AG08395 (cell line): Measurements from ENCODE around the gene NME8.

Experiments
- DNase-seq: peaks from one replicate; pipeline ENCODE4 v3.0.0; 2012; ENCODE audit warnings: mixed read lengths, low spot score

The NME8 gene

DNA sequence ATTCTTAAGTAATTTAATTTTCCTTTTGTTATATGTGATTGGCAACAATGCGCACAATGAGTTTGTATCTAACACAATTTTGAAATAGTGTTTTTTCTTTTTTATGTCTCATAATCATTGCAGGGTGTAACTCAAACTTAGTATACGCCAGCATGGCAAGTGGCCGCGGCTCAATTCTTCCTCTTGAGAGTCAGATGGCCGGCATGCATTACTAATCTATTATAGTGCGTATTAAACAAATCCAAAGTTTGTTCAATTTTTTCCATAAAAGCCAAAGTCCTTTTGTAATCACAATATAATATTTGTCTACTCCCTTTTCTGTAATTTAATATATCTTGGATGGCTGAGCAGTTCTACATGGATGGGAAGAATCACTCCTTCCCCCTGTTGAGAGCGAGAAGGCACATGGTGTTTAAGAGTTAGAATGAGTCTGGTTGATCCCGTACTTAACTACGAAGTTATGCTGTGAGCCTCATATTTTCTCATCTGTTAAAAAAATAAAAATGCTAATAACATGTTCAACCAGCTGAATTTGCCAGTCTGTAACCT is 84.7 kb downstream of the NME8 start:
- no peak for DNase-seq

DNA sequence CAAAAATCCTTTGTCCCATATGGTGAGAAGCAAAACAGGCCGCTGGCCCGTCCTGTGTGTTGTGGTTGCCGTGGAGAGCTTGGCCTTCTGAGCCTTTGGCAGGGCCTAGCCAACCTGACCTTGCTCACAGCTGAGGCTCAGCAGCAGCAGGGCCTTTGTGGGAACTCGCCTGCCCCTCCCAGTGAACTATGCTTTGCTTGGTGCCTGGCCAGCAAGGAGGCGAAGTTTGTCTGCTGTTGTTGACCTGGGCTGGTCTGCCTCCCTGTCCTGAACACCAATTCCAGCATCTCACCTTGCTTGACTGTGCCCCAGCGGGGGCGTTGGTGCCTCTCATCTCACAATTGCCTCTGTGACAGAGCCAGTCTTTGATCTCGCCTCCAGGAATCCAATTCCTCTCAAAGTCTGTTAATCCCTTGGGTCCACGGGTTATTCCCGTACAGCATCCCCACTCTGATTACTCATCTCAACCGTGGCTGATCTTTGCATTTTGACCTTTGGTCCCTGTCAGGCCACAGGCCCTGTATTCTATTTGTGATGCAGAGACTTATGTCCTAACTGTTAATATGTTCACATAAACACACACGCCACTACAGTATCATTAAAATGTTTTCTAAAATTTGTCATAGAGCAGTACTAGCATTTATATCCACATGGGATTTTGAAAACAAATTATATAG is 94.7 kb downstream of the NME8 start:
- no peak for DNase-seq

DNA sequence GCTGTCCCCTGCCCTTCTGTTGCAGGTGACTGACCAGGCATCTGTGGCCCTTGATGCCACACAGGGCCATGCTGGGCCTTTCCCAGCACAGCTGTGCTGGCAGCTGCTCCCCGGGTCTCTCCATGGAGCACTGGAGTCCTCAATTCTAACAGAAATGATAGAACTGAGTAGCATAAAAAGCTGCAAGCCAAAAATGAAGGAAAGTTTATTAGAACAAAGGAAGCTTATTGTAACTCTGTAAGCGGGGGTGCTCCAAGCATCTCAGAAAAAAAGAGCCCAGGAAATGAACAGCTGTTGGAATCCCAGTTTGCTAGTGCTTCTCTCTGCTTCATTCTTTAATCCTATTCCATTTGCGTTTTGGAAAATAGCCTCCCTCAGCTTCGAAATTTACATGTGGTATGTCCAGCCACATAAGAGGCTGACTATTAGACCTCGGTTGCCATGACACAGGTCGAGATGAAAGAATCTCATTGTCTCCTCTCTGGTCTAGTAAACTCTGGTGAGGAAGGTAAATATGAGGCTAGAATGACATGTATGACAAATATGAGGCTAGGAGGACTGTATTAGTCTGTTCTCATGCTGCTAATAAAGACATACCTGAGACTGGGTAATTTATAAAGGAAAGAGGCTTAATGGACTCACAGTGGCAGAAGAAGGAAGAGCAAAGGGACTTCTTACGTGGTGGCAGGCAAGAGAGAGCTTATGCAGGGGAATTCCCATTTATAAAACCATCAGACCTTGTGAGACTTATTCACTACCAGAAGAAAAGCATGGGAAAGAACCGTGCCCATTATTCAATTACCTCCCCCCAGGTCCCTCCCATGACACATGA is 95.7 kb downstream of the NME8 start:
- DNase-seq: no peak

GRCh38 chr7:37944737-37945054 is 96.3 kb downstream of the NME8 start:
- no peak for DNase-seq

DNA sequence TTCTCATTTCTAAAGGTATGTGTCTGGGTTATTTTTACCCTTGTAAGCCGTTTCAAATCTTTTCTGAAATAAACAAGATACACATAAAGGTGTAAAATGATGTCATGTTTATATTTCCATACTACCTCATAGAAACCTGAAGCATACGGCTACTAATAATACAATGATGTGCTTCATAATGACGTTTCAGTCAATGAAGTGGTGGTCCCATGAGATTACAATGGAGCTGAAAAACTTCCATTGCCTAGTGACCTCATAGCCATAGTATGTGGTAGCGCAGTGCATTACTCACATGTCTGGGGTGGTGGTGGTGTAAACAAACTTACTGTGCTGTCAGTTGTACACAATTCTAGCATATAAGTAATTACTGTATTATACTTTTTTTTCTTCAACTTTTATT is 96.9 kb downstream of the NME8 start:
- no peak for DNase-seq

- no peak for DNase-seq
These were observed 98.9 kb downstream of the NME8 start for GRCh38 chr7:37947138-37947940.

DNA sequence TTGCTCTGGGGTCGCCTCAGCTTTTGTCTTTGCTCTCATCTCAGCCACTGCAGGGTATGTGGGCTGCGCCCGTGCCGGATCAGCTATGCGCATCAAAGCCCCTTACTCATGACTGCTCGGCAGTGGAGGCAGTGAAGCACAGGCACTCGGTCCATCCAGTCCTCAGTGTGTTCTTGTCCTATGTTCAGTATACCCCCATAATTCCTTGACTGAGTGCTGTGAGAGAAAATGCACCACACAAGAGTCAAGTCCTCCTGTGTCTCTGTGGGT is 99.5 kb downstream of the NME8 start:
- DNase-seq: no peak
